ENCODE measurements around the gene PLEKHM3. TPM values are rescaled to one million over a fixed set of nuclear protein-coding genes. Genes with fewer than 3 reads are reported as not detected.

PLEKHM3 gene
- polyA plus RNA-seq, 2 of the 4 experiments (the other 2 are of a cell fraction) = 2.9 to 6.5 TPM

DNA sequence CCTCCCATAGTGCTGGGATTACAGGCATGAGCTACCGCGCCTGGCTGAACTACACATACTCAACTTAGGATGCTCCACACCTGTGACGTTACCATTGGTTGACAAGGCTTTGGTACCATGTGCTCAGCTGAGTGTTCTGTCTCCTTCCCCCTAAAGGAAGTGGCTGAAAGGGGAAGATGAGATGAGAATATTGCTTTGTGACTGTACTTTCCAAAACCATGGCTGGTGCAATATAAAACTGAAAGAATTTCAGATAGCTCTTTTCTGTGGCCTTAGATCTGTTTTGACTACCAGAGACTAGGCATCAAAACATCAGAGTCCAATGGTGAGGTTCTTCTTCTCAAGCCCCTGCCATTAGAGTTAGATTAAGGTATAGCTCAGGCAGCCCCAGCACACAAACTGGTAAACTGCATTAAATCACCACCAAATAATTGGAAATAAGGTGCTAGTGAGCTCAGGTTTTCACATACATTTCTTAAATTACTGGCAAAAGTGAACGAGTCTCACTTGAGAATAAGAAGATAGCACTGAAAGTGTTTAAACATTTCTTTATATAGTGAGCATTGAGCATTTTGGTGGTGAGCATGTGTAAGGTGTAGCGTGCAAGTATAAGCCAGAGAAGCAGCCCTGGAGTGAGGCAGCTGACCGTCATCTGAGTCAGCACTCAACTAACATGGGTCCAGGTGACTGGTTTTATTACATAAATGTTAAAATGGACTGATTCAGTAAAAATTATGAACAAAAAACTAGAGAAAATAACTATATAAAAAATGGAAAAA, 142.1 kb downstream of the PLEKHM3 start:
- ChIA-PET CTCF (interaction anchor here (0.9 to 1.4 kb wide), 2 partner anchors 90 to 114 kb away, joined by 3 read pairs; no protein-coding TSS in a partner anchor), POLR2A (no interaction called here)
- no peak for TF ChIP-seq POLR2A (IDR thresholded peaks at IDR 0.05; ENCODE audit: low read length)
- TF ChIP-seq FOSL2 (IDR thresholded peaks at IDR 0.05) = no peak
- no peak for TF ChIP-seq FOSL2 (CRISPR knock-in tag; IDR thresholded peaks at IDR 0.05)
- TF ChIP-seq JUN (IDR thresholded peaks at IDR 0.05) = no peak
- no peak for TF ChIP-seq RARB (CRISPR knock-in tag; IDR thresholded peaks at IDR 0.05)
- no peak for TF ChIP-seq FOXS1 (CRISPR knock-in tag; IDR thresholded peaks at IDR 0.05)
- no peak for TF ChIP-seq ZSCAN20 (CRISPR knock-in tag; IDR thresholded peaks at IDR 0.05)
- TF ChIP-seq, protein P1, sequence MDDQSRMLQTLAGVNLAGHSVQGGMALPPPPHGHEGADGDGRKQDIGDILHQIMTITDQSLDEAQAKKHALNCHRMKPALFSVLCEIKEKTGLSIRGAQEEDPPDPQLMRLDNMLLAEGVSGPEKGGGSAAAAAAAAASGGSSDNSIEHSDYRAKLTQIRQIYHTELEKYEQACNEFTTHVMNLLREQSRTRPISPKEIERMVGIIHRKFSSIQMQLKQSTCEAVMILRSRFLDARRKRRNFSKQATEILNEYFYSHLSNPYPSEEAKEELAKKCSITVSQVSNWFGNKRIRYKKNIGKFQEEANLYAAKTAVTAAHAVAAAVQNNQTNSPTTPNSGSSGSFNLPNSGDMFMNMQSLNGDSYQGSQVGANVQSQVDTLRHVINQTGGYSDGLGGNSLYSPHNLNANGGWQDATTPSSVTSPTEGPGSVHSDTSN (IDR thresholded peaks at IDR 0.05) = no peak
- TF ChIP-seq RFX5 (IDR thresholded peaks at IDR 0.05) = no peak
- no peak for TF ChIP-seq NPAS2 (CRISPR knock-in tag; IDR thresholded peaks at IDR 0.05; ENCODE audit: borderline replicate concordance)
- TF ChIP-seq MAFK (IDR thresholded peaks at IDR 0.05; ENCODE audit: partially characterized antibody) = no peak
- DNase-seq (ENCODE audit: low read depth in 1 of 2, low spot score in 1 of 2) (no peak), FAIRE-seq (no peak), ATAC-seq (no peak)
- 94% methylated on average over 6 of the region's 6 CpGs for WGBS (ENCODE audit: missing lambda C conversion rate)
- Histone ChIP-seq H3K9me3 (no peaks in the 10 kb centered on the region), H3K27ac (no peak overlapping the region), H3K4me2 (no peak overlapping the region), H3K4me3 (no peak overlapping the region), H3K4me1 (peaks cover 10% of the 10 kb centered on the region)

DNA sequence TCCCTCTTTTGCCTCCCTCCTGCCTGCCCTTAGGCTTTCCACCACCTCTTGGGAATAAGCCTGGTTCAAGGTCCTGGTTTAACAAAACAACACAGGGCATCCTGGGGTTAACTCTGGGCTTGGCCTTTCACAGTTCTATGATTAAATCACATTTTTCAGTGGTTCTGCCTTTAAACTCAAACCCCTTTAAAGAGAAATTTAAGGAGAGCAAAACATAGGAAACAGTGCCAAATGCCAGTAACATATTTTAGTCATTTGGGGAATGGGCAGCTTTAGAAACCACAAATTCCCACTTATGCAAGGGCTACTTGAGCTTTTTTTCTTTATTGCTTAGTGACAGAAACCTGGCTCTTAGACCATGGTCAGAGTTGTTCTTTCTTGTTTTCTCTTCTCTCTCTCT, 143.4 kb downstream of the PLEKHM3 start:
- Histone ChIP-seq H3K27ac (no peak overlapping the region), H3K4me1 (peaks cover 10% of the 10 kb centered on the region), H3K4me3 (no peak overlapping the region), H3K9me3 (no peaks in the 10 kb centered on the region), H3K4me2 (no peak overlapping the region)
- FAIRE-seq (no peak), ATAC-seq (no peak), DNase-seq (ENCODE audit: low read depth in 1 of 2, low spot score in 1 of 2) (no peak)
- POLR2A ChIA-PET = no interaction called here
- TF ChIP-seq, protein P2, sequence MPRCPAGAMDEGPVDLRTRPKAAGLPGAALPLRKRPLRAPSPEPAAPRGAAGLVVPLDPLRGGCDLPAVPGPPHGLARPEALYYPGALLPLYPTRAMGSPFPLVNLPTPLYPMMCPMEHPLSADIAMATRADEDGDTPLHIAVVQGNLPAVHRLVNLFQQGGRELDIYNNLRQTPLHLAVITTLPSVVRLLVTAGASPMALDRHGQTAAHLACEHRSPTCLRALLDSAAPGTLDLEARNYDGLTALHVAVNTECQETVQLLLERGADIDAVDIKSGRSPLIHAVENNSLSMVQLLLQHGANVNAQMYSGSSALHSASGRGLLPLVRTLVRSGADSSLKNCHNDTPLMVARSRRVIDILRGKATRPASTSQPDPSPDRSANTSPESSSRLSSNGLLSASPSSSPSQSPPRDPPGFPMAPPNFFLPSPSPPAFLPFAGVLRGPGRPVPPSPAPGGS (IDR thresholded peaks at IDR 0.05) = no peak
- TF ChIP-seq, protein P1 (IDR thresholded peaks at IDR 0.05) = no peak
- no peak for TF ChIP-seq KDM1A (IDR thresholded peaks at IDR 0.05; ENCODE audit: low read depth)
- no peak for TF ChIP-seq SREBF2 (IDR thresholded peaks at IDR 0.05)
- TF ChIP-seq POLR2A (IDR thresholded peaks at IDR 0.05; ENCODE audit: low read length) = no peak
- TF ChIP-seq, protein P3, sequence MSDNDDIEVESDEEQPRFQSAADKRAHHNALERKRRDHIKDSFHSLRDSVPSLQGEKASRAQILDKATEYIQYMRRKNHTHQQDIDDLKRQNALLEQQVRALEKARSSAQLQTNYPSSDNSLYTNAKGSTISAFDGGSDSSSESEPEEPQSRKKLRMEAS (IDR thresholded peaks at IDR 0.05) = no peak
- TF ChIP-seq FOXS1 (CRISPR knock-in tag; IDR thresholded peaks at IDR 0.05) = no peak
- TF ChIP-seq ZFP36 (IDR thresholded peaks at IDR 0.05; ENCODE audit: borderline replicate concordance, partially characterized antibody) = no peak
- no peak for TF ChIP-seq NR3C1 (IDR thresholded peaks at IDR 0.05)
- no peak for TF ChIP-seq PHF8 (IDR thresholded peaks at IDR 0.05; ENCODE audit: borderline replicate concordance, low read depth)
- TF ChIP-seq RCOR1 (IDR thresholded peaks at IDR 0.05; ENCODE audit: low read depth, low read length) = no peak
- no peak for TF ChIP-seq ZNF302 (CRISPR knock-in tag; IDR thresholded peaks at IDR 0.05)
- no peak for TF ChIP-seq RARB (CRISPR knock-in tag; IDR thresholded peaks at IDR 0.05)
- TF ChIP-seq FOSB (CRISPR knock-in tag; IDR thresholded peaks at IDR 0.05) = no peak
- TF ChIP-seq, protein P4, sequence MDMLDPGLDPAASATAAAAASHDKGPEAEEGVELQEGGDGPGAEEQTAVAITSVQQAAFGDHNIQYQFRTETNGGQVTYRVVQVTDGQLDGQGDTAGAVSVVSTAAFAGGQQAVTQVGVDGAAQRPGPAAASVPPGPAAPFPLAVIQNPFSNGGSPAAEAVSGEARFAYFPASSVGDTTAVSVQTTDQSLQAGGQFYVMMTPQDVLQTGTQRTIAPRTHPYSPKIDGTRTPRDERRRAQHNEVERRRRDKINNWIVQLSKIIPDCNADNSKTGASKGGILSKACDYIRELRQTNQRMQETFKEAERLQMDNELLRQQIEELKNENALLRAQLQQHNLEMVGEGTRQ (IDR thresholded peaks at IDR 0.05) = no peak
- TF ChIP-seq MAFK (IDR thresholded peaks at IDR 0.05; ENCODE audit: partially characterized antibody) = no peak
- CTCF ChIA-PET = interaction anchor here (1.3 kb wide), 1 partner anchor 159 kb away, joined by 3 read pairs; no protein-coding TSS in a partner anchor

All from A549 (cell line).